ENCODE results near the gene ALG1L2. TPM values are rescaled to one million over a fixed set of nuclear protein-coding genes. Genes with fewer than 3 reads are reported as not detected.
"Not testable (repeated sequence)": the region's sequence is repeated elsewhere in the genome, so short reads cannot be mapped to it uniquely, and the experiment has no call there.

ALG1L2 gene
- polyA plus RNA-seq, 1 donor from 2014 or later = 1.1 TPM

- Mint-ChIP-seq H3K36me3 (peaks cover 2% of the 10 kb centered on the region), H3K4me3 (no peak overlapping the region), H3K9me3 (no peaks in the 10 kb centered on the region), H3K27me3 (peaks cover 19% of the 10 kb centered on the region), H3K4me1 (peaks cover 0 to 4% (median 0%) of the 10 kb centered on the region in 3 donors), H3K27ac (no peak overlapping the region)
Observed at GRCh38 chr3:130084436-130084980, 2.9 kb downstream of the ALG1L2 start.

- peaks cover 0 to 4% (median 0%) of the 10 kb centered on the region in 3 donors for H3K4me1 Mint-ChIP-seq
- H3K27me3 Mint-ChIP-seq = peaks cover 14% of the 10 kb centered on the region
- no peak overlapping the region for H3K27ac Mint-ChIP-seq
- H3K9me3 Mint-ChIP-seq = no peaks in the 10 kb centered on the region
- H3K4me3 Mint-ChIP-seq = no peak overlapping the region
- H3K36me3 Mint-ChIP-seq = peaks cover 2% of the 10 kb centered on the region
Observed at GRCh38 chr3:130085881-130086280, 4.2 kb downstream of the ALG1L2 start.

GRCh38 chr3:130086628-130087027 lies 5.0 kb downstream of the ALG1L2 start:
- H3K36me3 Mint-ChIP-seq, H3K27ac Mint-ChIP-seq: not testable (repeated sequence)
- H3K27me3 Mint-ChIP-seq = peaks cover 10% of the 10 kb centered on the region

GRCh38 chr3:130088061-130088460 lies 6.4 kb downstream of the ALG1L2 start:
- peaks cover 0 to 5% (median 1%) of the 10 kb centered on the region in 3 donors for H3K4me1 Mint-ChIP-seq
- H3K27me3 Mint-ChIP-seq = peaks cover 2% of the 10 kb centered on the region
- H3K4me3 Mint-ChIP-seq = no peak overlapping the region
- H3K9me3 Mint-ChIP-seq = no peaks in the 10 kb centered on the region
- H3K36me3 Mint-ChIP-seq = no peaks in the 10 kb centered on the region
- no peak overlapping the region for H3K27ac Mint-ChIP-seq

More at GRCh38 chr3:130086628-130087027, 5.0 kb downstream of the ALG1L2 start:
- H3K4me3 Mint-ChIP-seq, H3K4me1 Mint-ChIP-seq, H3K9me3 Mint-ChIP-seq: not testable (repeated sequence)

GRCh38 chr3:130090681-130091080 lies 9.1 kb downstream of the ALG1L2 start:
- not testable (repeated sequence) for H3K27ac Mint-ChIP-seq, H3K36me3 Mint-ChIP-seq, H3K27me3 Mint-ChIP-seq

GRCh38 chr3:130091958-130092357 lies 10.3 kb downstream of the ALG1L2 start:
- no peaks in the 10 kb centered on the region for H3K27me3 Mint-ChIP-seq
- no peaks in the 10 kb centered on the region for H3K36me3 Mint-ChIP-seq
- H3K4me1 Mint-ChIP-seq = peaks cover 13 to 20% (median 17%) of the 10 kb centered on the region in 3 donors
- H3K9me3 Mint-ChIP-seq = no peaks in the 10 kb centered on the region
- no peak overlapping the region for H3K4me3 Mint-ChIP-seq
- H3K27ac Mint-ChIP-seq = no peak overlapping the region

More at GRCh38 chr3:130090681-130091080, 9.1 kb downstream of the ALG1L2 start:
- not testable (repeated sequence) for H3K4me3 Mint-ChIP-seq, H3K9me3 Mint-ChIP-seq
- peaks cover 13 to 16% (median 15%) of the 10 kb centered on the region in 3 donors for H3K4me1 Mint-ChIP-seq

GRCh38 chr3:130093741-130094391 lies 12.2 kb downstream of the ALG1L2 start:
- H3K36me3 Mint-ChIP-seq = no peaks in the 10 kb centered on the region
- H3K4me3 Mint-ChIP-seq = peak overlapping the region; percentile 75 to 94 (median 83)
- peaks cover 13 to 27% (median 16%) of the 10 kb centered on the region in 3 donors for H3K4me1 Mint-ChIP-seq
- H3K9me3 Mint-ChIP-seq = no peaks in the 10 kb centered on the region
- H3K27ac Mint-ChIP-seq = peak overlapping the region in 1 of 3 donors; percentile 86
- no peaks in the 10 kb centered on the region for H3K27me3 Mint-ChIP-seq

GRCh38 chr3:130094491-130094941 lies 12.9 kb downstream of the ALG1L2 start:
- Mint-ChIP-seq H3K27ac (peak overlapping the region in 1 of 3 donors; percentile 71), H3K4me1 (peaks cover 13 to 27% (median 16%) of the 10 kb centered on the region in 3 donors), H3K4me3 (peak overlapping the region; percentile 75 to 94 (median 83))
- not testable (repeated sequence) for H3K9me3 Mint-ChIP-seq, H3K36me3 Mint-ChIP-seq, H3K27me3 Mint-ChIP-seq

- not testable (repeated sequence) for H3K9me3 Mint-ChIP-seq, H3K36me3 Mint-ChIP-seq, H3K27me3 Mint-ChIP-seq
- H3K4me1 Mint-ChIP-seq = peaks cover 13 to 28% (median 16%) of the 10 kb centered on the region in 3 donors
- H3K4me3 Mint-ChIP-seq = peak overlapping the region in 1 of 4 donors; percentile 74
- H3K27ac Mint-ChIP-seq = peak overlapping the region in 1 of 3 donors; percentile 46
Observed at GRCh38 chr3:130095858-130096257, 14.2 kb downstream of the ALG1L2 start.

GRCh38 chr3:130097096-130097495 lies 15.5 kb downstream of the ALG1L2 start:
- H3K36me3 Mint-ChIP-seq, H3K27me3 Mint-ChIP-seq, H3K4me3 Mint-ChIP-seq, H3K9me3 Mint-ChIP-seq: not testable (repeated sequence)
- Mint-ChIP-seq H3K4me1 (peaks cover 13 to 28% (median 16%) of the 10 kb centered on the region in 3 donors), H3K27ac (peak overlapping the region in 1 of 3 donors; percentile 59)

- peaks cover 13 to 28% (median 15%) of the 10 kb centered on the region in 3 donors for H3K4me1 Mint-ChIP-seq
- not testable (repeated sequence) for H3K9me3 Mint-ChIP-seq, H3K27me3 Mint-ChIP-seq, H3K36me3 Mint-ChIP-seq
- H3K4me3 Mint-ChIP-seq = peak overlapping the region in 1 of 4 donors; percentile 8
- peak overlapping the region in 1 of 3 donors; percentile 82 for H3K27ac Mint-ChIP-seq
Observed at GRCh38 chr3:130097690-130098638, 16.3 kb downstream of the ALG1L2 start.

- H3K27ac Mint-ChIP-seq = peak overlapping the region in 1 of 3 donors; percentile 82
- not testable (repeated sequence) for H3K4me3 Mint-ChIP-seq, H3K27me3 Mint-ChIP-seq, H3K9me3 Mint-ChIP-seq, H3K36me3 Mint-ChIP-seq
- H3K4me1 Mint-ChIP-seq = peaks cover 8 to 21% (median 8%) of the 10 kb centered on the region in 3 donors
Observed at GRCh38 chr3:130098639-130099385, 17.2 kb downstream of the ALG1L2 start.

- not testable (repeated sequence) for H3K27ac Mint-ChIP-seq, H3K36me3 Mint-ChIP-seq, H3K4me1 Mint-ChIP-seq, H3K27me3 Mint-ChIP-seq, H3K9me3 Mint-ChIP-seq
- H3K4me3 Mint-ChIP-seq = peak overlapping the region in 1 of 4 donors; percentile 39
Observed at GRCh38 chr3:130102545-130102944, 20.9 kb downstream of the ALG1L2 start.

- not testable (repeated sequence) for H3K4me1 Mint-ChIP-seq, H3K9me3 Mint-ChIP-seq, H3K36me3 Mint-ChIP-seq, H3K27me3 Mint-ChIP-seq, H3K27ac Mint-ChIP-seq
- peak overlapping the region in 1 of 4 donors; percentile 20 for H3K4me3 Mint-ChIP-seq
Observed at GRCh38 chr3:130104191-130104590, 22.6 kb downstream of the ALG1L2 start.
